H1 (cell line): Measurements from ENCODE around the gene PLD3. TPM values are rescaled to one million over a fixed set of nuclear protein-coding genes. Genes with fewer than 3 reads are reported as not detected.

Experiments used
- CTCF ChIA-PET: fragments of 300-600 bp; sonication (Branson Sonifier 250); formaldehyde crosslinking; loops from one replicate; lab custom pipeline; 2021; ENCODE audit not compliant: partially characterized antibody; lab: Charles Lee
- POLR2A ChIA-PET: fragments of 300-600 bp; sonication (Branson Sonifier 250); formaldehyde crosslinking; loops from one replicate; lab custom pipeline; 2021; ENCODE audit warnings: inconsistent platforms; ENCODE audit not compliant: partially characterized antibody; lab: Charles Lee
- DNase-seq, 2 experiments: peaks; one replicate each; pipeline versions ENCODE4 v3.0.0 to v3.0.0-alpha.2; 2010 to 2022; ENCODE audit warnings: low spot score in 2 of 2, low read depth in 1 of 2, mixed read lengths in 1 of 2
- FAIRE-seq: peaks from 2 replicates; lab custom pipeline; 2011; peaks lifted over from hg19 to GRCh38; lab: Jason Lieb, UNC
- H2AFZ ChIP-seq: 2 replicates; pipeline ENCODE4 v1.8.1; 2012; ENCODE audit warnings: low read length, inconsistent platforms
- H2AK5ac ChIP-seq: 2 replicates; pipeline ENCODE4 v1.6.1; 2013; ENCODE audit warnings: low read depth, low read length
- H2BK120ac ChIP-seq: replicated peaks from 2 replicates; pipeline ENCODE3; 2013; ENCODE audit warnings: low read depth, low read length, inconsistent platforms
- H2BK12ac ChIP-seq: 2 replicates; pipeline ENCODE4 v1.6.1; 2013; ENCODE audit warnings: low read depth, low read length
- H2BK15ac ChIP-seq: 2 replicates; pipeline ENCODE4 v1.6.1; 2013; ENCODE audit warnings: low read length
- H2BK20ac ChIP-seq: 2 replicates; pipeline ENCODE4 v1.6.1; 2013; ENCODE audit warnings: low read length
- H2BK5ac ChIP-seq: 2 replicates; pipeline ENCODE4 v1.6.1; 2013; ENCODE audit warnings: low read depth, low read length
- H3K14ac ChIP-seq: 2 replicates; pipeline ENCODE4 v1.6.1; 2013; ENCODE audit warnings: inconsistent platforms; ENCODE audit not compliant: insufficient read length
- H3K18ac ChIP-seq: 2 replicates; pipeline ENCODE4 v1.6.1; 2013; ENCODE audit warnings: low read length; ENCODE audit errors: extremely low read depth
- H3K23ac ChIP-seq: 2 replicates; pipeline ENCODE4 v1.6.1; 2013; ENCODE audit warnings: inconsistent platforms; ENCODE audit not compliant: insufficient read length
- H3K23me2 ChIP-seq: 2 replicates; pipeline ENCODE4 v1.6.1; 2013; ENCODE audit warnings: low read depth, low read length
- H3K27ac ChIP-seq: 2 replicates; pipeline ENCODE4 v1.6.1; 2011; ENCODE audit warnings: low read depth, low read length, inconsistent platforms
- H3K27me3 ChIP-seq, 4 experiments: replicated peaks in 1 of 4; 1 replicate in 1 of 4; 2 replicates in 3 of 4; pipeline versions ENCODE4 v1.6.1 to v1.8.1; 2011 to 2013; ENCODE audit warnings: low read length in 3 of 4, mild to moderate bottlenecking in 3 of 4, inconsistent platforms in 2 of 4, mixed read lengths in 2 of 4, moderate library complexity in 1 of 4; ENCODE audit not compliant: control insufficient read depth in 3 of 4, insufficient read depth in 3 of 4; ENCODE audit errors: extremely low read depth in 1 of 4
- H3K36me3 ChIP-seq, 4 experiments: 2 replicates each; pipeline versions ENCODE4 v1.6.1 to v1.8.1; 2011 to 2013; ENCODE audit warnings: mild to moderate bottlenecking in 4 of 4, low read length in 3 of 4, moderate library complexity in 2 of 4, control low read depth in 1 of 4, inconsistent platforms in 1 of 4; ENCODE audit not compliant: insufficient read depth in 4 of 4, control insufficient read depth in 2 of 4
- H3K4ac ChIP-seq: replicated peaks from 2 replicates; pipeline ENCODE3; 2013; ENCODE audit warnings: low read length, low read depth, mixed read lengths, inconsistent platforms; ENCODE audit not compliant: insufficient read length
- H3K4me1 ChIP-seq, 4 experiments: replicated peaks in 1 of 4; 1 replicate in 1 of 4; 2 replicates in 3 of 4; pipeline versions ENCODE4 v1.6.1 to v1.8.1; 2011 to 2013; ENCODE audit warnings: low read length in 3 of 4, inconsistent platforms in 2 of 4, mixed read lengths in 1 of 4; ENCODE audit not compliant: insufficient read depth in 4 of 4, control insufficient read depth in 3 of 4
- H3K4me2 ChIP-seq, 2 experiments: 2 replicates each; pipeline versions ENCODE4 v1.6.1 to v1.8.1; 2011 to 2013; ENCODE audit warnings: low read depth in 2 of 2, low read length in 2 of 2, control low read depth in 1 of 2, inconsistent platforms in 1 of 2, mild to moderate bottlenecking in 1 of 2; ENCODE audit not compliant: insufficient read depth in 1 of 2
- H3K4me3 ChIP-seq, 4 experiments: fragments of 200-600, 300-600 bp in 1 of 4; sonication (generic), shearing (Covaris generic), sonication (Bioruptor Twin) in 1 of 4; 2 replicates each; pipeline versions ENCODE4 v1.5.1 to v1.8.1; 2011 to 2016; ENCODE audit warnings: low read length in 4 of 4, low read depth in 3 of 4, control low read depth in 2 of 4, inconsistent platforms in 2 of 4, mild to moderate bottlenecking in 2 of 4, mixed read lengths in 1 of 4, moderate library complexity in 1 of 4; ENCODE audit not compliant: insufficient read depth in 2 of 4; ENCODE audit errors: extremely low read depth in 1 of 4
- H3K56ac ChIP-seq: replicated peaks from 2 replicates; pipeline ENCODE3; 2013; ENCODE audit warnings: low read depth, mild to moderate bottlenecking, mixed read lengths, low read length, inconsistent platforms; ENCODE audit not compliant: insufficient read length
- H3K79me1 ChIP-seq: 2 replicates; pipeline ENCODE4 v1.6.1; 2013; ENCODE audit warnings: low read depth, low read length, control low read depth
- H3K79me2 ChIP-seq, 2 experiments: 2 replicates each; pipeline versions ENCODE4 v1.6.1 to v1.8.1; 2012 to 2013; ENCODE audit warnings: low read length in 2 of 2, mild to moderate bottlenecking in 2 of 2, inconsistent platforms in 1 of 2; ENCODE audit not compliant: insufficient read depth in 2 of 2, control insufficient read depth in 1 of 2
- H3K9ac ChIP-seq, 4 experiments: replicated peaks in 1 of 4; 1 replicate in 1 of 4; 2 replicates in 3 of 4; pipeline versions ENCODE4 v1.6.1 to v1.8.1; 2011 to 2013; ENCODE audit warnings: low read depth in 3 of 4, low read length in 3 of 4, control low read depth in 2 of 4, mild to moderate bottlenecking in 2 of 4, moderate library complexity in 2 of 4, inconsistent platforms in 1 of 4; ENCODE audit errors: extremely low read depth in 1 of 4
- H3K9me3 ChIP-seq, 2 experiments: 2 replicates each; pipeline versions ENCODE4 v1.6.1 to v1.8.1; 2012 to 2013; ENCODE audit warnings: mild to moderate bottlenecking in 2 of 2, moderate library complexity in 2 of 2, control low read depth in 1 of 2, inconsistent platforms in 1 of 2, low read depth in 1 of 2, low read length in 1 of 2, mixed read lengths in 1 of 2; ENCODE audit not compliant: insufficient read depth in 2 of 2
- H4K20me1 ChIP-seq, 2 experiments: replicated peaks in 1 of 2; 2 replicates each; pipeline versions ENCODE3 to v1.8.1; 2011 to 2013; ENCODE audit warnings: inconsistent platforms in 2 of 2, low read length in 2 of 2, mild to moderate bottlenecking in 1 of 2; ENCODE audit not compliant: insufficient read depth in 2 of 2, control insufficient read depth in 1 of 2
- H4K5ac ChIP-seq: 2 replicates; pipeline ENCODE4 v1.6.1; 2013; ENCODE audit warnings: low read length, low read depth, mixed read lengths, inconsistent platforms; ENCODE audit not compliant: insufficient read length
- H4K8ac ChIP-seq: 2 replicates; pipeline ENCODE4 v1.8.0; 2013; ENCODE audit warnings: mild to moderate bottlenecking, moderate library complexity, low read length, inconsistent platforms; ENCODE audit not compliant: insufficient read depth; ENCODE audit errors: extremely low read depth
- H4K91ac ChIP-seq: replicated peaks from 2 replicates; pipeline ENCODE3; 2013; ENCODE audit warnings: low read length, mixed read lengths, inconsistent platforms; ENCODE audit not compliant: insufficient read length
- CHD1 ChIP-seq: IDR thresholded peaks from 2 replicates; pipeline ENCODE4 v1.6.1; 2012; ENCODE audit warnings: low read depth, low read length, improper control_type of control experiment
- E2F6 ChIP-seq: IDR thresholded peaks from 2 replicates; pipeline ENCODE4 v1.6.1; 2012; ENCODE audit warnings: inconsistent platforms
- EGR1 ChIP-seq: IDR thresholded peaks from 2 replicates; pipeline ENCODE4 v1.6.1; 2011; ENCODE audit warnings: low read depth, low read length, borderline replicate concordance
- HDAC6 ChIP-seq: IDR thresholded peaks from one replicate; pipeline ENCODE4 v1.7.1; 2012; ENCODE audit warnings: low read depth, mild to moderate bottlenecking, inconsistent platforms, low read length, moderate library complexity
- KDM4A ChIP-seq: IDR thresholded peaks from one replicate; pipeline ENCODE4 v1.7.1; 2012; ENCODE audit warnings: low read depth, mild to moderate bottlenecking, moderate library complexity, low read length, inconsistent platforms; ENCODE audit not compliant: severe bottlenecking
- POLR2A ChIP-seq, 2 experiments: IDR thresholded peaks; 1 replicate in 1 of 2; 2 replicates in 1 of 2; pipeline ENCODE4 v1.6.1; 2011; ENCODE audit warnings: low read depth in 2 of 2, low read length in 2 of 2, mild to moderate bottlenecking in 2 of 2; ENCODE audit errors: control extremely low read depth in 1 of 2
- RBBP5 ChIP-seq: IDR thresholded peaks from 2 replicates; pipeline ENCODE4 v1.7.1; 2012; ENCODE audit warnings: low read depth, mild to moderate bottlenecking, inconsistent platforms, low read length, moderate library complexity, borderline replicate concordance
- SAP30 ChIP-seq: fragments of 300-600 bp; sonication (generic); IDR thresholded peaks from 2 replicates; pipeline ENCODE4 v1.7.1; 2012; ENCODE audit warnings: low read length, moderate library complexity, mild to moderate bottlenecking, inconsistent platforms; ENCODE audit not compliant: insufficient read depth, insufficient replicate concordance
- SP2 ChIP-seq: IDR thresholded peaks from 2 replicates; pipeline ENCODE4 v1.6.1; 2012; ENCODE audit warnings: mild to moderate bottlenecking, low read length, inconsistent platforms
- TAF1 ChIP-seq: IDR thresholded peaks from 2 replicates; pipeline ENCODE4 v1.6.1; 2011; ENCODE audit warnings: mild to moderate bottlenecking, low read depth, low read length
- TCF12 ChIP-seq: IDR thresholded peaks from 2 replicates; pipeline ENCODE4 v1.6.1; 2011; ENCODE audit warnings: low read depth, mild to moderate bottlenecking, low read length
- TEAD4 ChIP-seq: IDR thresholded peaks from 2 replicates; pipeline ENCODE4 v1.6.1; 2012; ENCODE audit warnings: low read depth, low read length, inconsistent platforms, mixed read lengths
- WGBS, 2 experiments: shearing (Covaris generic) in 1 of 2; methylation state at CpG; one replicate each; pipeline versions ENCODE4 v1.1.6 to v1.1.7; 2013 to 2015; ENCODE audit warnings: low lambda C conversion rate in 2 of 2, mixed read lengths in 2 of 2, inconsistent platforms in 1 of 2, low coverage in 1 of 2, missing lambda C conversion rate in 1 of 2; ENCODE audit not compliant: insufficient replicate concordance in 2 of 2, insufficient coverage in 1 of 2, insufficient read length in 1 of 2; ENCODE audit errors: extremely low coverage in 1 of 2, missing lambda C conversion rate in 1 of 2; 5-methylcytosine and 5-hydroxymethylcytosine counted together
- polyA plus RNA-seq, 7 experiments: library from polyadenylated mRNA; depleted of rRNA in 3 of 7; stranded (reverse) in 5 of 7; unstranded in 2 of 7; fragments of >200 nt in 5 of 7; fragments of 200-250 nt in 2 of 7; gene quantifications; 1 replicate in 5 of 7; 2 replicates in 1 of 7; 4 replicates in 1 of 7; pipeline versions ENCODE4 v1.2.1 to v1.2.3, GENCODE V29; 2011 to 2013; ENCODE audit warnings: missing spikeins in 2 of 7, mixed read lengths in 2 of 7
- total RNA-seq: library from RNA; stranded (reverse); fragmentation: NEBNext Ultra II Directional; extraction: Animal tissue kit (Norgen Biotek cat#: 25700); gene quantifications from 2 replicates; pipeline ENCODE4 v1.2.1, GENCODE V29; 2021

Gene PLD3
- total and polyA plus RNA-seq, 2 of the 8 experiments (the other 6 are each of a cell fraction or from before 2014, with no cell fraction given): 180 to 543 TPM

GRCh38 chr19:40403262-40403984 lies 54.9 kb downstream of the PLD3 start:
- WGBS, 2 experiments: 5% methylated on average over 19 of the region's 41 CpGs; no CpG with 5 or more reads in 1 of the 2 experiments
- POLR2A ChIA-PET: interaction anchor here (0.6 to 2.2 kb wide), 15 partner anchors 9 to 976 kb away, joined by 3 to 16 read pairs (median 4); partner anchors contain the start of genes PRX, SERTAD1 and SERTAD3
- no peak overlapping the region for H3K9ac ChIP-seq
- no peak for TF ChIP-seq CHD1
- TF ChIP-seq HDAC6: no peak
- no peak for TF ChIP-seq TEAD4
- peak; percentile 22; the same call in 1 of the 2 replicates for TF ChIP-seq TAF1
- no peak for TF ChIP-seq SP2
- TF ChIP-seq POLR2A (IDR thresholded peaks at IDR 0.05; ENCODE audit: control extremely low read depth in 1 of 2, low read depth in 2 of 2, low read length in 2 of 2): no peak
- TF ChIP-seq TCF12: no peak
- peak; percentile 45; the same call in 1 of the 2 replicates for TF ChIP-seq EGR1
- TF ChIP-seq RBBP5: no peak
- peak; percentile 51; the same call in 1 of the 2 replicates for TF ChIP-seq E2F6
- TF ChIP-seq SAP30: no peak
- TF ChIP-seq KDM4A: no peak

More at GRCh38 chr19:40403262-40403984, 54.9 kb downstream of the PLD3 start:
- Histone ChIP-seq H2BK20ac (no peak overlapping the region), H3K18ac (peak overlapping the region; percentile 71), H3K4me1 (peaks cover 0 to 7% (median 3%) of the 10 kb centered on the region in 4 experiments; a peak in 5 of 7 replicates), H3K79me1 (no peaks in the 10 kb centered on the region), H3K56ac (peak overlapping the region; percentile 54), H4K91ac (no peak overlapping the region), H4K8ac (peak overlapping the region; percentile 75; the same call in 1 of the 2 replicates), H2BK15ac (no peak overlapping the region), H3K9me3 (no peaks in the 10 kb centered on the region), H3K79me2 (no peaks in the 10 kb centered on the region), H4K5ac (no peak overlapping the region), H3K14ac (no peak overlapping the region), H2BK5ac (no peak overlapping the region), H3K36me3 (no peaks in the 10 kb centered on the region), H3K4me2 (peak overlapping the region; percentile 72 to 87), H3K4ac (no peak overlapping the region), H3K27me3 (peaks cover 0 to under 1% (median under 1%) of the 10 kb centered on the region in 4 experiments; a peak in 4 of 7 replicates), H2BK12ac (0 out of 2 replicates have a peak overlapping the region, but pooled peaks have one; percentile 39), H2BK120ac (no peak overlapping the region), H4K20me1 (no peaks in the 10 kb centered on the region), H3K27ac (no peak overlapping the region), H2AFZ (no peak overlapping the region), H2AK5ac (no peak overlapping the region), H3K4me3 (peak overlapping the region; percentile 48 to 77 (median 64)), H3K23ac (no peak overlapping the region), H3K23me2 (peaks cover 9% of the 10 kb centered on the region; the same call in 1 of the 2 replicates)
- DNase-seq (peak; percentile 84 to 100), FAIRE-seq (peak; percentile 13)
- CTCF ChIA-PET: interaction anchor here (0.5 to 2.6 kb wide), 11 partner anchors 10 to 145 kb away, joined by 3 to 15 read pairs (median 3); no protein-coding TSS in a partner anchor
